Fibroblast of lung (primary cell): ENCODE measurements around the gene DOC2A.

Source experiments
- EZH2 ChIP-seq: IDR thresholded peaks from 2 replicates; pipeline ENCODE4 v1.5.1; 2012; ENCODE audit warnings: low read length, control low read depth, mild to moderate bottlenecking; ENCODE audit errors: missing control alignments
- TF ChIP-seq, protein P1 (sequence below), 2 donors: IDR thresholded peaks in 1 of 2; conservative IDR thresholded peaks in 1 of 2; 1 replicate in 1 of 2; 2 replicates in 1 of 2; pipeline ENCODE4 v1.5.1; 2011 to 2012; ENCODE audit warnings: low read length in 2 of 2, control low read depth in 1 of 2, inconsistent platforms in 1 of 2, low read depth in 1 of 2, mild to moderate bottlenecking in 1 of 2

- TF ChIP-seq, protein P1, sequence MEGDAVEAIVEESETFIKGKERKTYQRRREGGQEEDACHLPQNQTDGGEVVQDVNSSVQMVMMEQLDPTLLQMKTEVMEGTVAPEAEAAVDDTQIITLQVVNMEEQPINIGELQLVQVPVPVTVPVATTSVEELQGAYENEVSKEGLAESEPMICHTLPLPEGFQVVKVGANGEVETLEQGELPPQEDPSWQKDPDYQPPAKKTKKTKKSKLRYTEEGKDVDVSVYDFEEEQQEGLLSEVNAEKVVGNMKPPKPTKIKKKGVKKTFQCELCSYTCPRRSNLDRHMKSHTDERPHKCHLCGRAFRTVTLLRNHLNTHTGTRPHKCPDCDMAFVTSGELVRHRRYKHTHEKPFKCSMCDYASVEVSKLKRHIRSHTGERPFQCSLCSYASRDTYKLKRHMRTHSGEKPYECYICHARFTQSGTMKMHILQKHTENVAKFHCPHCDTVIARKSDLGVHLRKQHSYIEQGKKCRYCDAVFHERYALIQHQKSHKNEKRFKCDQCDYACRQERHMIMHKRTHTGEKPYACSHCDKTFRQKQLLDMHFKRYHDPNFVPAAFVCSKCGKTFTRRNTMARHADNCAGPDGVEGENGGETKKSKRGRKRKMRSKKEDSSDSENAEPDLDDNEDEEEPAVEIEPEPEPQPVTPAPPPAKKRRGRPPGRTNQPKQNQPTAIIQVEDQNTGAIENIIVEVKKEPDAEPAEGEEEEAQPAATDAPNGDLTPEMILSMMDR (conservative IDR thresholded peaks at IDR 0.05 in 1 of 2, IDR thresholded peaks at IDR 0.05 in 1 of 2; ENCODE audit: low read depth in 1 of 2, low read length in 2 of 2): no peak
- TF ChIP-seq EZH2: no peak
Observed at GRCh38 chr16:30052671-30053372, 42.0 kb upstream of the DOC2A start.
